Right lobe of liver (tissue), 6 donors: Measurements from ENCODE around the gene CCL21. TPM values are rescaled to one million over a fixed set of nuclear protein-coding genes. Genes with fewer than 3 reads are reported as not detected.
"Not testable (repeated sequence)": the region's sequence is repeated elsewhere in the genome, so short reads cannot be mapped to it uniquely, and the experiment has no call there.

Source experiments
- ATAC-seq, 4 donors: fragments of 200-7000 bp; cut with Tn5 transposase; one replicate each; pipeline ENCODE4 v1.9.1; 2020; ENCODE audit warnings: mild to moderate bottlenecking in 4 of 4, moderate library complexity in 4 of 4
- DNase-seq, 3 donors: peaks; one replicate each; pipeline ENCODE4 v3.0.0-alpha.2; 2020
- H3K27ac ChIP-seq, 3 donors: fragments of 200-600 bp; one replicate each; pipeline ENCODE4 v1.8.0; 2022
- H3K27me3 ChIP-seq, 2 donors: fragments of 200-600 bp; one replicate each; pipeline ENCODE4 v1.8.0; 2022
- H3K36me3 ChIP-seq, 4 donors: fragments of 200-600 bp; sonication (generic) in 1 of 4; one replicate each; pipeline versions ENCODE4 v1.5.1 to v1.8.0; 2017 to 2022; ENCODE audit warnings: control low read depth in 1 of 4
- H3K4me1 ChIP-seq, 4 donors: fragments of 200-600 bp; sonication (generic) in 1 of 4; one replicate each; pipeline versions ENCODE4 v1.5.1 to v1.8.0; 2017 to 2022; ENCODE audit warnings: control low read depth in 1 of 4
- H3K4me3 ChIP-seq, 3 donors: fragments of 200-600 bp; one replicate each; pipeline ENCODE4 v1.8.0; 2022
- H3K9me3 ChIP-seq, 4 donors: fragments of 200-600 bp; sonication (generic) in 1 of 4; one replicate each; pipeline versions ENCODE4 v1.5.1 to v1.8.0; 2017 to 2022; ENCODE audit warnings: control low read depth in 1 of 4
- CTCF ChIP-seq, 4 donors: fragments of 200-600 bp in 3 of 4; fragments of 450-650 bp in 1 of 4; IDR thresholded peaks; one replicate each; pipeline versions ENCODE4 v1.5.1 to v1.8.0; 2016 to 2022; ENCODE audit warnings: antibody characterized with exemption in 4 of 4, mild to moderate bottlenecking in 2 of 4
- POLR2A ChIP-seq: fragments of 450-650 bp; IDR thresholded peaks from one replicate; pipeline ENCODE4 v1.6.1; 2017; ENCODE audit warnings: antibody characterized with exemption, mild to moderate bottlenecking
- WGBS: methylation state at CpG from one replicate; pipeline ENCODE4 v1.1.6; 2018; ENCODE audit warnings: low coverage, low lambda C conversion rate; ENCODE audit not compliant: insufficient coverage; ENCODE audit errors: missing lambda C conversion rate; 5-methylcytosine and 5-hydroxymethylcytosine counted together
- intact Hi-C, 2 donors: fragments of 100-400 bp; cut with DNase I; formaldehyde crosslinking; loops; one replicate each; pipeline versions ENCODE4 v1.11.2 to v1.14.1; 2022
- long read RNA-seq: library from polyadenylated mRNA; unstranded; transcript quantifications from one replicate; pipeline ENCODE4 v2.0.0, GENCODE V29; 2019
- total RNA-seq, 6 experiments: library from RNA; depleted of rRNA in 2 of 6; stranded (reverse); fragments of >200 nt in 2 of 6; fragmentation: NEBNext Ultra II Directional in 3 of 6; extraction: Animal tissue kit (Norgen Biotek cat#: 25700) in 3 of 6; gene quantifications; one replicate each; pipeline versions ENCODE4 v1.1.0 to v1.2.4, GENCODE V29; 2016 to 2023
- donor health status: DM: no; HTN: yes; CAD: no.
- donor health status: DM: no; HTN: no; CAD: no.
- donor health status: DM: no; HTN: no; CAD: no.
- donor health status: DM: no; HTN: yes; CAD: no.
- donor health status: DM: no; HTN: yes; CAD: no.

Gene CCL21, protein sequence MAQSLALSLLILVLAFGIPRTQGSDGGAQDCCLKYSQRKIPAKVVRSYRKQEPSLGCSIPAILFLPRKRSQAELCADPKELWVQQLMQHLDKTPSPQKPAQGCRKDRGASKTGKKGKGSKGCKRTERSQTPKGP
- 10 to 100 TPM in 2 of 6 experiments, 1 to 10 TPM in 4; 1.5 to 22.3 (median 7.6) TPM for total RNA-seq
- long read RNA-seq, partial matches to known transcripts: 0 of 3 reads
- long read RNA-seq, other reads (novel, unspliced or antisense): 0 of 3 reads

DNA sequence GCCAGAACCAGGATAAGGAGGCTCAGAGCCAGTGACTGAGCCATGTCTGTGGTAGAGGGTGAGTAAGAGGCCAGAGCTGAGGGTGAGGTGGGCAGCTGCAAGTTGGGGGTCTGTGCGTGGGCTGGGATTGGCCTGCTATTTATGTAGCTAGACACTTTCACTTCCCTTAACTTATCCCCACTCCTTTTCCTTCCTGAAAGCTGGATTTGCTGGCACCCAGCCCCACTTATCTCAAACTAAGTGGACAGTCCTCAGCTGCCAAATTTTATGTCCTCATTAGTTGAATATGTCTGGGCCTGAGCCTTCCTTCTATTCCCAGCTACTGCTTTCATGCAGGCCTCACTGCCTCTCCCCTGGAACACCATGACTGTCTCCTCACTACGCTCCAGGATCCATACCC, at the start of gene CCL21:
TSS of gene CCL21 (minus strand) at position 114 of the 400 bp plus-strand sequence. CDS start at position 44, 70 bp downstream.
- H3K36me3 ChIP-seq: no peaks in the 10 kb centered on the region
- peak; percentile 69 to 91 (median 76) for ATAC-seq
- DNase-seq: peak in 2 of 3 donors; percentile 68
- no peaks in the 10 kb centered on the region for H3K4me1 ChIP-seq
- H3K9me3 ChIP-seq: no peaks in the 10 kb centered on the region
- no peaks in the 10 kb centered on the region for H3K27me3 ChIP-seq
- intact Hi-C loops: no loop called here
- no peak within 1 kb of the TSS for H3K4me3 ChIP-seq
- H3K27ac ChIP-seq: peak within 1 kb of the TSS in 1 of 3 donors; percentile 5
- 69% methylated on average over 2 of the region's 2 CpGs for WGBS
- TF ChIP-seq POLR2A: no peak

DNA sequence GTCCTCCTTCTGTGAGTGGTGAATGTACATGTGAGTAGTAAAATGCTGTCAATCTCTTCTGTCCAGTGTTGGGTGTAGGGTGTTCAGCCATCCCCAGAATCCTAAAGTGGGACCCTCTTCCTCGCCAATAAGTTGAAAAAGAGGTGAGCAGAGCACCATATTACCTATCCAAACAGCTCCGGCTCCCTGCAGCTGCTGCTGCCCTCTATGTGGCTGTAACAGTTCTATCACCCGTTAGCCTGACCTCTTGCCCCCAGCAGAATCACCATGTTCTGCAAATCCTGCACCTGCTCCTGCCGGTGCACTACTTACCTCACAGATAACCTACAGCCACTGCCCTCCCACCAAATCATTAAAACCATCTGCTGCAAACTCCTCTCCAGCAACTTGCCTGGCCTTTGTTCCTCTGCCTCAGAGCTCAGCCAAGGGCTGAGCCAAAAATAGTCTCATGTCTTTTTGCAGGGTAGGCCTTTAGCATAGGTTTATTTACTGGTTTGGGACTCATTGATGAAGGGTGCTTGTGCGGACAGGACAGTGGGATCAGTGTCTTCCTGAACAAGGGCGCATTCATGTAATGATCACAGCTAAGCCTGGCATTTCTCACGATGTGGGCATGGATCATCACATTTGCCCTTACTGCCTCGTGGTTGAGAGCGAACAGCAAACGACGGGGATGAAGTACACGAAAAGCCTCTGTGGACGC, 49.6 kb upstream of the CCL21 start:
- Histone ChIP-seq H3K27ac (no peak overlapping the region), H3K4me1 (no peaks in the 10 kb centered on the region), H3K4me3 (no peak overlapping the region), H3K36me3 (no peaks in the 10 kb centered on the region), H3K9me3 (no peaks in the 10 kb centered on the region), H3K27me3 (no peaks in the 10 kb centered on the region)
- ATAC-seq: no peak
- DNase-seq: no peak
- TF ChIP-seq POLR2A (no peak), CTCF (IDR thresholded peaks at IDR 0.05) (no peak)
- WGBS: 61% methylated on average over 11 of the region's 13 CpGs
- intact Hi-C loops: no loop called here

GRCh38 chr9:34750320-34750719, 40.4 kb upstream of the CCL21 start:
- H3K4me1 ChIP-seq, intact Hi-C loops, H3K9me3 ChIP-seq, H3K27ac ChIP-seq, H3K4me3 ChIP-seq, ATAC-seq, H3K36me3 ChIP-seq, DNase-seq, H3K27me3 ChIP-seq: not testable (repeated sequence)
- 95% methylated on average over 2 of the region's 2 CpGs for WGBS

- Histone ChIP-seq H3K4me1 (no peaks in the 10 kb centered on the region), H3K27ac (no peak overlapping the region), H3K27me3 (no peaks in the 10 kb centered on the region), H3K36me3 (no peaks in the 10 kb centered on the region), H3K4me3 (no peak overlapping the region), H3K9me3 (no peaks in the 10 kb centered on the region)
- intact Hi-C loops: no loop called here
- DNase-seq: no peak
- TF ChIP-seq CTCF (IDR thresholded peaks at IDR 0.05) (no peak), POLR2A (no peak)
- ATAC-seq: no peak
Measured at GRCh38 chr9:34746526-34746925, 36.6 kb upstream of the CCL21 start.

- Histone ChIP-seq H3K27me3 (no peaks in the 10 kb centered on the region), H3K4me3 (no peak overlapping the region), H3K9me3 (no peaks in the 10 kb centered on the region), H3K27ac (no peak overlapping the region), H3K36me3 (no peaks in the 10 kb centered on the region), H3K4me1 (no peaks in the 10 kb centered on the region)
- DNase-seq (no peak), ATAC-seq (peak in 2 of 4 donors; percentile 47 to 54)
- no peak for TF ChIP-seq POLR2A
- no peak for TF ChIP-seq CTCF (IDR thresholded peaks at IDR 0.05)
- 59% methylated on average over 2 of the region's 2 CpGs for WGBS
- intact Hi-C loops: no loop called here
Measured at GRCh38 chr9:34744295-34745221, 34.6 kb upstream of the CCL21 start.
